Left colon (tissue), 2 donors: ENCODE data around the gene NLRP3. TPM values are rescaled to one million over a fixed set of nuclear protein-coding genes. Genes with fewer than 3 reads are reported as not detected.

Experiments
- ATAC-seq: fragments of 200-7000 bp; cut with Tn5 transposase; one replicate; pipeline ENCODE4 v1.9.1; 2020; ENCODE audit warnings: mild to moderate bottlenecking, moderate library complexity
- DNase-seq, 2 donors: peaks; one replicate each; pipeline ENCODE4 v3.0.0-alpha.2; 2020
- intact Hi-C, 2 donors: fragments of 100-400 bp; cut with DNase I in 1 of 2; cut with micrococcal nuclease in 1 of 2; formaldehyde crosslinking; loops; one replicate each; pipeline versions ENCODE4 v1.11.2 to v1.14.0; 2022; cut with DNase I, micrococcal nuclease
- total RNA-seq, 2 donors: library from RNA; stranded (reverse); fragmentation: NEBNext Ultra II Directional; extraction: Animal tissue kit (Norgen Biotek cat#: 25700); gene quantifications; one replicate each; pipeline ENCODE4 v1.2.1, GENCODE V29; 2021
- donor health status: DM: no; HTN: no; CAD: no.
- donor health status: DM: yes; HTN: yes; CAD: no.

Gene NLRP3
- total RNA-seq, 2 donors from 2014 or later, result 0.61 to 2.7 TPM

DNA sequence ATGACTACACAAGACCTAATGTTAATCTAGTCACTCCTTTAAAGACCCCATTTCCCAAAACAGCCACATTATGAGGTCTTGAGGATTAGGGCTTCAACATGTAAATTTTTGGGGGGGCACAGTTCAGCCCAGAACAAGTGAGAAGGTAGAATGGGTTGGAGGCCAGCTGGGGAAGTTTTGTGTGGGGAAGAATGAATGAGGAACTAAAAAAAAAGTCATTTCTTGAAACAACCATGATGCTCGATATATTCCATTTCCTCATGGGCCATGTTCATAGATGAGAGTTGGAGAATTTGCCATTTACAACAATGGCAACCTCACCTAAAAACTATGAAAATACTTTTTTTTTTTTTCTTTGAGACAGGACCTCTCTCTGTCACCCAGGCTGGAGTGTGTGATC, 14.5 kb downstream of the NLRP3 start:
- ATAC-seq (no peak), DNase-seq (no peak)
- intact Hi-C loops, result no loop called here

DNA sequence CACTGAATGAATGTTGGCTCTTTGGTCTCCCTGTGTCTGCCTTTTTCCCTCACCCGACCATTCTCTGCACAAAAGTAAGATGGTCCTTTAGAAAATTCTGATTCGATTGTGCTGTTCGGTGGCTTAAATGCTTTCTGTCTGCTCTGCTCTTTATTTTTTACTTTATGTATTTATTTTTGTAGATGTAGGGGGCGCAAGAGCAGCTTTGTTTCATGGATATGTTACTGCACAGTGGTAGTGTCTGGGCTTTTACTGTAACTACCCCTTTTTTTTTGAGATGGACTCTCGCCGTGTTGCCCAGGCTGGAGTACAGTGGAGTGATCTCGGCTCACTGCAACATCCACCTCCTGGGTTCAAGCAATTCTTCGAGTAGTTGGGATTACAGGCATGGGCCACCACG, 15.7 kb downstream of the NLRP3 start:
- intact Hi-C loops, result no loop called here
- DNase-seq, result no peak
- ATAC-seq, result no peak

DNA sequence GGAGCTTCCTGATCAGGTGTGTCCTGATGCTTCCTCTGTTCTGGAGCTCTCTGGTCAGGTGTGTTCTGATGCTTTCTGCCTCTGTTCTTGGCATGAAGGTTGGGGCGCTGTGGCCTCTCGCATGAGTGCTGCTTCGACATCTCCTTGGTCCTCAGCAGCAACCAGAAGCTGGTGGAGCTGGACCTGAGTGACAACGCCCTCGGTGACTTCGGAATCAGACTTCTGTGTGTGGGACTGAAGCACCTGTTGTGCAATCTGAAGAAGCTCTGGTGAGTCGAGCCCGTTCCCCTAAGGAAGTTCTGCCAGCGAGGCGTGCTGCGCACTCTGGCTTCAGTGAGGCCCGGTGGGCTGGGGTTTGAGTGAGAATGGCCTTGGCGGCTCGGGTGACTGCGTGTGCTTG, 18.0 kb downstream of the NLRP3 start:
- no peak for ATAC-seq
- intact Hi-C loops, result no loop called here
- no peak for DNase-seq

DNA sequence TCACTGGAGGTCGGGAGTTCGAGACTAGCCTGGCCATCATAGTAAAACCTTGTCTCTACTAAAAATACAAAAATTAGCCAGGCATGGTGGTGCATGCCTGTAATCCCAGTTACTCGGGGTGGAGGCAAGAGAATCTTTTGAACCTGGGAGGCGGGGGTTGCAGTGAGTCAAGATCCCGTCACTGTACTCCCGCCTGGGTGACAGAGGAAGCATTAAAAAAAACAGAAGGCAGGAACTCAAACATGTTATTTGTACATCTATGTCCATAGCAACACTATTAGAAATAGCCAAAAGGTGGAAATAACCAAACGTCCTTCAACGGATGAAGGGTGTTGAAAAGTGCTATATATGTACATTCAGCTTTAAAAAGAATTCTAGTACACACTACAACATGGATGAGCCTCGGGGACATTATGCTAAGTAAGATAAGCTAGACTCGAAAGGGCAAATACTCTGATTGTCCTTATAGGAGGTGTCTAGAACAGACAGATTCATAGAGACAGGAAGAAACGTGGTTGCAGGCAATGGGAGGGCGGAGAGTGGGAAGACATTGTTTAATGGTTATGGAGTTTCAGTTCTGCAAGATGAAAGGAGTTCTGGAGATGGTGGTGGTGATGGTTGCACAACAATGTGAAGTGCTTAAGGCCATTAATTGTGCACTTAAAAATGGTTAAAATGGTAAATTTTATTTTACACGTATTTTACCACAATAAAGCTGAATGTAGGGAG, 19.2 kb downstream of the NLRP3 start:
- ATAC-seq, result no peak
- DNase-seq, result no peak
- intact Hi-C loops, result no loop called here

DNA sequence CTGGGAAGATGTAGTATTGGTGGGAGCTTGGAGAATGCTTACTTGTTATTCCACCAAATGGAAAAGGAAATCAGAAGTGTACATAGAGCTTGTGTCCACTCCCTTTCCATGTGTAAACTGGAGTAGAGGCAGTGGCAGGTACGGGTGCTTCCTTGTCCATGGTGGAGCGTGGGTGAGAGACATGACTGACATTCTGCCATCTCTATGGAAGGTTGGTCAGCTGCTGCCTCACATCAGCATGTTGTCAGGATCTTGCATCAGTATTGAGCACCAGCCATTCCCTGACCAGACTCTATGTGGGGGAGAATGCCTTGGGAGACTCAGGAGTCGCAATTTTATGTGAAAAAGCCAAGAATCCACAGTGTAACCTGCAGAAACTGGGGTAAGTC, 19.8 kb downstream of the NLRP3 start:
- intact Hi-C loops, result no loop called here
- ATAC-seq (no peak), DNase-seq (no peak)

DNA sequence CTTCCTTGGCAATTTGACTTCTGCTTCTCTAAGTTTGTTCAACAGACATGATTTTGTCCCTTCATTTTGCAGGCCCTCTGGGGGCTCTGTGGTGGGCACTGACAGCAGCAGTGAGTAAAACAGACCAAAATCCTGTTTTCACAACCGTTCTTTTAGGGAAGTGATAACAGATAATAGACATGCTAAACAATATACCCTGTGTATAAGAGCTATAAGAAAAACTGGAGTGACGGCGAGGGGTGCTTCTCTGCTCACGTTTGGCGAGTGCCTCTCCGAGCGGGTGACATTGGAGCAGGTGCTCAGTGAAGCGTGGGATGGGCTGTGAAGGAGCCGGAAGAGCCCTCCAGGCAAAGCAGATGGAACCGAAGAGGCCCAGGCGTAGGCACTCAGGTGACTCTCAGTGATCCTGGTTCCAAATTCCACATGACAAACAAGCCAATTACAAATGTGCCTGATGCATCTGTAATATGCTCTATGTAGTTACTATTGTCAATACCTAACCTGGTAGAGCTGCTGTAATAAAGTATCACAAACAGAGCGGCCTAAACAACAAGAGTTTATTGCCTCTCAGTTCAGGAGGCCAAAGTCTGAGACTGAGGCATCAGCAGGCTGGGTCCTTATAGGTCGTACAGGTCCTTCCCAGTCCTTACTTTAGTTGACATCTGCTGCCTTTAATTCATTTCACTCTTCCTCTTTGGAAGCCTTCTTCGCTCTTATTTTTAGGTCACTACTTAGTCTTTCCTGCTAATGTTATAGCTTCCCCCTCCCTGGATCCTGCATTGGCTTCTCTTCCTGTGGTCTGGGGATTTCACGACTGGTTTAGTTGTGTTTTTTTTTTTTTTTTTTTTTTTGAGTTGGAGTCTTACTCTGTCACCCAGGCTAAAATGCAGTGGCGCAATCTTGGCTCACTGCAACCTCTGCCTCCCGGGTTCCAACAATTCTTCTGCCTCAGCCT, 21.9 kb downstream of the NLRP3 start:
- DNase-seq (peak in 1 of 2 donors; percentile 41), ATAC-seq (peak; percentile 98)
- intact Hi-C loops, result no loop called here

DNA sequence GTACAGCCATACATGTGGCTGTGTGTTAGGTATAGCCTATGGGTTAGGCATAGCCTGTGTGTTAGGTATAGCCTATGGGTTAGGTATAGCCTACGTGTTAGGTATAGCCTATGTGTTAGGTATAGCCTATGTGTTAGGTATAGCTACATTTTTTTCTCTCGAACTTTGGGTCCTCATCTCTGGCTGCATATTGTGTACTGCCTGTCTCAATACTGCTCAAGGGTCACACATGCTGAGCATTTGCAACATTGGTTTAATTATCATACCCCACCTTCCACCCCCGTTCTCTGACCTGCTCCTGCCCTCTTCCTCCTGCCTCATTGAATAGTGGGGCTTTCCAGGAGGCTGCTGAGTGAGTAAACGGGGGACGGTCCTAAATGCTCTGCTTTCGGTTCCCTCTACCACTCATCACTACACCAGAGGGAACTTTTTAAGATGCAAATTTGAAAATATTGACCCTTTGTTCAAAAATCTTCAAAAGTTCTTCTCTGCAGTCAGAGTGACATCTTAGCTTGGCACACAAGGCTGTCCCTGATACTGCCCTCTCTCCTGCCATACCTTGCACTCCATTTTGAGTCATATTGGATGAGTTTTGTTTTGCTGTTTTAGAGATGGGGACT, 24.1 kb downstream of the NLRP3 start:
- ATAC-seq (no peak), DNase-seq (no peak)
- intact Hi-C loops, result no loop called here

DNA sequence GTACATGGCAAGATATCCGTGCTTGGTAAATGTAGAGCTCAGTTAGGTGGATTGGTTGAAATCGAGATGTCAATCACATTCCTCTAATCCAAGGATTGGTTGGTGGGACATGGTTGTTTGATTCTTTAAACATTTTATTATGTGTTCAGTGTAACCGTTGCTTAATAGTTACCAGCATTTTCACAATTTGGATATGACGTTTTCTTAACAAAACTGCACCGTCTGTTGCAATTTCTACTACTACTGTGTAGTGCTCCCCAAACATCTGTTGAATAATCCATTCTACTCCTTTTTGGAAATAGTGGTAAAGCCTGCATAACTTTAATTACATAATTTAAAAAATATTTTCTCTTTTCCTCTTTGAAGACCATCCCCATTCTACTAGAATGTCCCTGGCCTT, 25.6 kb downstream of the NLRP3 start:
- intact Hi-C loops, result no loop called here
- no peak for DNase-seq
- ATAC-seq, result no peak

DNA sequence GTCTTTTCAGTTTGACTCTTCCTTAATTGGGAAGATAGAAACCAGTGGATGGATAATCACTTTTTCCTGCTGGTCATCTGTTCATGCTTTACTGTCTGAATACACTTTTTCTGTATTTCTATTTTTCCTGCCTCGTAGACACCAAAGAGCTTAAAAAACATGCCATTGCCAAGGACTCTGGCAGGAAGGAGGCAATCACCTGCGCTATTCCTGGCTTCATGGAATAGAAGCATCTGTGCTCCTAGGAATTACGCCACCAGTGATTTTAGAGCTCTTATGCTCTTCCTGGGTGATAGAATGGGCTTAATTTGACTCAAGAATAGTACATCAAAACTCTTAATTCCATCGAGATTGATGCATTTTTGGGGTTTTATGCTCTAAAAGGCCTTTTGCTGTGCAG, 26.2 kb downstream of the NLRP3 start:
- ATAC-seq (no peak), DNase-seq (no peak)
- intact Hi-C loops, result no loop called here

DNA sequence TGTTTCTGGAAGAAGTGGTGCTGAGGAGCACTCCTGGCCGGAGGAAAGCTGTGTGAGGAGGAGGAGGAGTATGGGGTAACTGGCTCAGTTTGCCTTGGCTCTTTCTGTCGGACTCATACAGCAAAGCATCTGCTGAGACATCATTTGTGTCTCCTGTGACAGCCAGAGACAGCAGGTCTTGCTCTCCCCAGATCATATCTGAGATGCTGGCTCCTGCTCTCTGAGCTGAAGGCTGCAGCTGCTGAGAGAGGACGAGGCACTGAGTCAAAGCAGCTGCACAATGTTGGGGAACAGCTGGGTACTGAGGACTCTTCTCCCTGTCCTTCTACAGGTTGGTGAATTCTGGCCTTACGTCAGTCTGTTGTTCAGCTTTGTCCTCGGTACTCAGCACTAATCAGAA, 27.7 kb downstream of the NLRP3 start:
- ATAC-seq (no peak), DNase-seq (no peak)
- intact Hi-C loops, result no loop called here

DNA sequence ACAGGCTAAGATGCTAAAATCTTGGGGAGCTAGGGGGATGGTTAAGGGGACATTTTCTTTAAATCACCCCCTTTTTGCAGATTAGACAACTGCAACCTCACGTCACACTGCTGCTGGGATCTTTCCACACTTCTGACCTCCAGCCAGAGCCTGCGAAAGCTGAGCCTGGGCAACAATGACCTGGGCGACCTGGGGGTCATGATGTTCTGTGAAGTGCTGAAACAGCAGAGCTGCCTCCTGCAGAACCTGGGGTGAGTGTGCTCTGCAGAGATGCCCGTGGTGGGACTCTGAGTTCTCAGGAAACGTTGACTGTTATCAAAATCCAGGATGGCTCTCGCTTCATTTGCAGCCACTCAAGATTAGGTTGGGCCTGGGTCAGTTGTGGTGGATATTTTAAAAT, 28.6 kb downstream of the NLRP3 start:
- no peak for ATAC-seq
- intact Hi-C loops, result no loop called here
- DNase-seq, result no peak

DNA sequence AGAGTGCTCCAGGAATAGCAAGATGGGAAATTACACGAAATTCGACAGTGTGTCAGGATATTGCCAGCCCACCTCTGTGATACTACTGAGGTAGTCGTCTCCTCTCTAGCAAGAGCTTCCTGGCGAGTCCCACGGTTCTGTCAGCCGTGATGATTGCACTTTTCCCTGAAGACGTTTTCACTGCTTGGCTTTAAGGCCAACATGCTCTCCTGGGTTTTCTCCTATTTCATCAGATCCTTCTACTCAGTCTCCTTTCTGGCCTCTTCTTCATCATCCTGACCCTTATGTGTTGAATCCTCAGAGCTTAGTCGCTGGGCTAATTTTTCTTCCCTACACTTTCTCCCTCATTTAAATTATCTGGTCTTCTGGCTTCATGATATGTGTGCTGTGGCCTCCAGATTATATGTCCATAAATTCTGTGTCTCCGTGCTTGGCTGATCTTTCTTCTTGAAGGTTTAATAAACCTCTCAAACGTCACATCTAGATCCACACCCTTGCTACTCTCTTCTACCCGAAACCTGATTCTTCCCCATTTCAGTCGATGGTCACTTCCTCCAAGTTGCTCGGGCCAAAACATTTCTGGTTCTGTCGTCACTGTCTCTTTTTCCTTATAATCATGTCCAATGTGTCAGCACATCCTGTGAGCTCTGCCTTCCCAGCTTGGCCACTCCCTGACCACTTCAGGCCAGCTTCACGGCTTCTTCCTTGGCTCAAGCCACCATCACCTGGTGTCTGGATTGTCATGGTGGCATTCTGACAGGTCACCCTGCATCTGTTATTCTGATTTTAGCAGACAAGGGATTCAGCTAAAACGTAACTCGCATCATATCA, 29.8 kb downstream of the NLRP3 start:
- DNase-seq, result peak in 1 of 2 donors; percentile 36
- intact Hi-C loops, result no loop called here
- no peak for ATAC-seq

DNA sequence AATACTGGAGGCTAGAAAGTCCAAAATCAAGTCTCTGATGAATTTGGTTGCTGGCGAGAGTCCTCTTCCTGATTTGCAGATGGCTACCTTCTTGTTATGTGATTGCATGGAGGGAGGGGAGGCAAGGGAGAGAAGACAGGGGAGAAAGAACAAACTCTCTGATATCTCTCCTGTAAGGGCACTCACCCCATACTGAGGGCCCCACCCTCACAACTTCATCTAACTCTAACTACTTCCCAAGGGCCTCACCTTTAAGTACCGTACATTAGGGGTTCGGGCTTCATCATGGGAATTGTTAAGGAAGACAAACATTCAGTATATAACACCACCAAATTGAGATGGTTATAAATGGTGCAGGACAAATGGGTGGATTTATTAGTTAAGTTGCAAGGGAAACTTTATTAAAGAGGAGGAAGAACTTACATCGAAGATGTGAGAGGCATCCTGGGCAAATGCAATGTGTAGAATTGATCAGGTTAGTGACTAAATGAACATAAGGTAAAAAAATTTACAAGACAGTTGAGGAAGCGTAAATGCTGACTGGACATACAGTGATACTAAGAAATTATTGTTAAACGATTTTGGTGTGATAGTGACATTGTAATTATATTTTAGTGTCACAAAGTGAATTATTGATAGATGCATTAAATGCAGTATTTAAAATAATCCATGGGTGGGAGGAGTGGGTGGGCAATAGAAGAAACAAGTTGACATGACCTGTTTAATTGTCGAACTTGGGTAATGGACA, 31.4 kb downstream of the NLRP3 start:
- ATAC-seq (no peak), DNase-seq (no peak)
- intact Hi-C loops, result no loop called here

DNA sequence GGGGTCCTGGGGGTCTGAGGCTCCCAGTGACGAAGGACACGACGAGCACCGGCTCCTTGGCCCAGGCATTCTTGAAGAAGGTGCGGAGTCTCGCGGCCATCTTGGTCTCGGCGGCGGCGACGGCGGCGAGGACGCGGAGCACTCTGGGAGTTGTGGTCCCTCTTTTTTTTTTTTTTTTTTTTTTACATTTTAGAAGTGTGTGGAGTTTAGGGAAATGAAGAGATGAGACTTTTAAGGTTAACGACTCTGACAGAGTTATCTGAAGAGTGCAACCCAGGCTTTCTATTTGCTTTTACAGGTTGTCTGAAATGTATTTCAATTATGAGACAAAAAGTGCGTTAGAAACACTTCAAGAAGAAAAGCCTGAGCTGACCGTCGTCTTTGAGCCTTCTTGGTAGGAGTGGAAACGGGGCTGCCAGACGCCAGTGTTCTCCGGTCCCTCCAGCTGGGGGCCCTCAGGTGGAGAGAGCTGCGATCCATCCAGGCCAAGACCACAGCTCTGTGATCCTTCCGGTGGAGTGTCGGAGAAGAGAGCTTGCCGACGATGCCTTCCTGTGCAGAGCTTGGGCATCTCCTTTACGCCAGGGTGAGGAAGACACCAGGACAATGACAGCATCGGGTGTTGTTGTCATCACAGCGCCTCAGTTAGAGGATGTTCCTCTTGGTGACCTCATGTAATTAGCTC, 32.3 kb downstream of the NLRP3 start:
- DNase-seq, result peak; percentile 63 to 70
- peak; percentile 96 for ATAC-seq
- intact Hi-C loops, result no loop called here

DNA sequence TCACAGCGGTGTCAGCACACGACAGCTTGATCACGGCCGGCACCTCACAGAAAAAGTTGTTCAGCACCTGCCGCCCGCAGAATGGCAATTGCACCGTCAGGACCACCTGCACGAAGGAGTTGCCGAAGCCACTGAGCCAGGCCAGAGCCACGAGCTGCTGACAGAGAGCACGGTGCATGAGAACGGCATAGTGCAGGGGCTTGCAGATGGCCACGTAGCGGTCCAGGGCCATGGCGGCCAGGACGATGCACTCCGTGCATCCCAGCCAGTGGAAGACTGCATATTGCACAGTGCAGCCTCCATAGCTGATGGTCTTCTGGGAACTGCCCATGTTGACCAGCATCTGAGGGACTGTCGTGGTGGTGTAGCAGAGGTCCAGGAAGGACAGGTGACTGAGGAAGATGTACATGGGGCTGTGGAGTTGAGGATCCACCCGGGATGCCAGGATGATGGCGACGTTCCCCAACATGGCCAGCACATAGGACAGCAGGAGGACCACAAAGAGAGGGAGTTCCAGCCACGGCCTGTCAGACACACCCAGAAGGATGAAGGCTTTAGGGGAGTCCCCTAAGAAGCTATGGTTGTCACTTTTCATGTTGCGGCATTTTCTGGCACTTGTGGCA, 35.5 kb downstream of the NLRP3 start:
- ATAC-seq (no peak), DNase-seq (no peak)
- intact Hi-C loops, result no loop called here

DNA sequence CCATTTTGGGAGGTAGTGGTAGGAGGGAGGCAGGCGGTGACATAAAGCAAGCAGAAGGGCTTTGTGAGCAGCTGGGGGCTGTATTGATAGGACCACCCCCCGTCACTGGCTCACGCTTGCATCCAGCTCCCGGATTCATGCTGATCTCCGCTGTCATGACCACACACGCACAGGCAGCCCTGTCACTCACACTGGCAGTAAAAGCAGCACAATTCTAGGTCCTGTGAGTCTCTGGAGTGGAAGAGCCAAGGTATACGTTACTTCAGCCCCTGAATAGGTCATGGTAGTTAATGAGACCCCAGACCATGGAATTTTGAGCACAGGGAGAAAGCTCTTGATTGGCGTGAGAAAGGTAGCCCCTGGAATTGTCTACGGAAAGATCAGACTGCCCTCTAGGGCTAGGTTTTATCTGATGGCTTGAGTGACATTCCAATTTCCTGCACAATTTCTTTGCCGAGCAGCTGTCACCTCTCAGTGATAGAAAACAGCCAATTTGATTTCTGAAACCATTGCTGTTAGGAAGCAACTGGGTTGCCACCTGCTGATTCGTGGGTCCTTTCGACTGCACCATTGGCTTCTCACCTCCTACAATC, 36.6 kb downstream of the NLRP3 start:
- DNase-seq, result no peak
- intact Hi-C loops, result no loop called here
- no peak for ATAC-seq

DNA sequence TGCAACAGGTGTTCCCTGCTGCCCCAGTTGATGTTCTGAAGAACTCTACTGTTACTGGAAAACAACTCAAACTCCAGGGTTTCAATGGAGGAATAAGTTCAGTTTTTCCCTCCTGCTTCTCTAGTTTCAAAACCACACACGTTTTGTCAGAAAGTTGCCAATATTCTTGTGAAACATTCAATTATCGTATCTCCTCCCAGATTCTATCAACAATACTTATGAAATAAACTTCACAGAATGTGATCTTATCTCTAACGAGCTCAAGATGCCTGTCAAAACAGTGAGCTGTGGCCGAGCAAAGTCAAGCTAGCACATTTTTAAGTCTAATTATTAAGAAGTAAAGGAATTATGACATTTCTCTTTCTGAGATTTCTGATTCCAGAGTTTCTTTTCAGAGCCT, 37.3 kb downstream of the NLRP3 start:
- intact Hi-C loops, result no loop called here
- no peak for ATAC-seq
- DNase-seq, result no peak
